Cardiac muscle cell (in vitro differentiated cells and primary cell): ENCODE data around the gene MGAT5. TPM values are rescaled to one million over a fixed set of nuclear protein-coding genes. Genes with fewer than 3 reads are reported as not detected.
A peak's percentile ranks its signal among the peaks of the same experiment; 100 is the strongest.

ENCODE experiments used
- DNase-seq, 2 donors: peaks; one replicate each; pipeline versions ENCODE4 v3.0.0 to v3.0.0-alpha.2; 2010 to 2017; ENCODE audit warnings: low read depth in 1 of 2, low spot score in 1 of 2
- H3K27ac ChIP-seq: fragments of 200-600 bp; sonication (generic); 2 replicates; pipeline ENCODE4 v1.5.1; 2016
- H3K27me3 ChIP-seq: fragments of 200-600 bp; sonication (generic); 2 replicates; pipeline ENCODE4 v1.6.0; 2016; ENCODE audit warnings: control low read depth
- H3K36me3 ChIP-seq: fragments of 200-600 bp; sonication (generic); 2 replicates; pipeline ENCODE4 v1.5.1; 2016; ENCODE audit warnings: control low read depth
- H3K4me1 ChIP-seq: fragments of 200-600 bp; sonication (generic); 2 replicates; pipeline ENCODE4 v1.8.1; 2017; ENCODE audit warnings: low read depth, mild to moderate bottlenecking, mixed run types
- H3K4me3 ChIP-seq: fragments of 200-600 bp; sonication (generic); 2 replicates; pipeline ENCODE4 v1.5.1; 2016; ENCODE audit warnings: mild to moderate bottlenecking
- H3K9me3 ChIP-seq: fragments of 200-600 bp; sonication (generic); 2 replicates; pipeline ENCODE4 v1.5.1; 2017; ENCODE audit warnings: low read depth, mild to moderate bottlenecking, control low read depth
- polyA plus RNA-seq: library from polyadenylated mRNA; unstranded; fragments of >200 nt; fragmentation: Nextera tagmentation; extraction: Ambion mirVana; gene quantifications from 2 replicates; pipeline ENCODE4 v1.2.1, GENCODE V29; 2016
- total RNA-seq: library from RNA; depleted of rRNA; stranded (reverse); fragments of >200 nt; gene quantifications from 2 replicates; pipeline ENCODE4 v1.2.3, GENCODE V29; 2016
- TF ChIP-seq, protein P1 (sequence below): IDR thresholded peaks from 2 replicates; pipeline ENCODE4 v1.5.1; 2012; ENCODE audit warnings: low read depth, mild to moderate bottlenecking, low read length

MGAT5 gene
- total and polyA plus RNA-seq, 2 experiments from 2014 or later, result 12.5 to 66.8 TPM

DNA sequence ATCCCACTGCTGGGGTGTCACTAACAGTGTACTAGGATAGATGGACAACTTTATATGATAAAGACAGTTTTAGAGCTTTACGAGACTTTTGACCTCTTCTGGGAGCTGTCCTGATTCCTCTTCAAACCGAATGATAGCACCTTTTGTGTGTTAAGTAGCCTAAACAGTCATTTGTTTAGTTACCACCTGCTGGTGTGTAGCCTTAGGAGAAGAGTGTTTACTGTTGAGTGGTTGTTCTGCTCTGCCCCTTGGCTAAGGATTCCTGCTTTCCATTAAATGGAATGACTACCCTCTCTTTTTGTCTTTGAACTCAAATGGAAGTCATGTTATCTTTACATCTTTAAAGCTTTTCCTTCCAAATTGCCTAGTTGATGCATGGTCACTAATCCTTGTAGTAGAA is 28.0 kb upstream of the MGAT5 start:
- Histone ChIP-seq H3K4me1 (peaks cover 4% of the 10 kb centered on the region), H3K4me3 (no peak overlapping the region), H3K9me3 (no peaks in the 10 kb centered on the region), H3K27me3 (no peaks in the 10 kb centered on the region), H3K27ac (no peak overlapping the region), H3K36me3 (no peaks in the 10 kb centered on the region)
- TF ChIP-seq, protein P1, sequence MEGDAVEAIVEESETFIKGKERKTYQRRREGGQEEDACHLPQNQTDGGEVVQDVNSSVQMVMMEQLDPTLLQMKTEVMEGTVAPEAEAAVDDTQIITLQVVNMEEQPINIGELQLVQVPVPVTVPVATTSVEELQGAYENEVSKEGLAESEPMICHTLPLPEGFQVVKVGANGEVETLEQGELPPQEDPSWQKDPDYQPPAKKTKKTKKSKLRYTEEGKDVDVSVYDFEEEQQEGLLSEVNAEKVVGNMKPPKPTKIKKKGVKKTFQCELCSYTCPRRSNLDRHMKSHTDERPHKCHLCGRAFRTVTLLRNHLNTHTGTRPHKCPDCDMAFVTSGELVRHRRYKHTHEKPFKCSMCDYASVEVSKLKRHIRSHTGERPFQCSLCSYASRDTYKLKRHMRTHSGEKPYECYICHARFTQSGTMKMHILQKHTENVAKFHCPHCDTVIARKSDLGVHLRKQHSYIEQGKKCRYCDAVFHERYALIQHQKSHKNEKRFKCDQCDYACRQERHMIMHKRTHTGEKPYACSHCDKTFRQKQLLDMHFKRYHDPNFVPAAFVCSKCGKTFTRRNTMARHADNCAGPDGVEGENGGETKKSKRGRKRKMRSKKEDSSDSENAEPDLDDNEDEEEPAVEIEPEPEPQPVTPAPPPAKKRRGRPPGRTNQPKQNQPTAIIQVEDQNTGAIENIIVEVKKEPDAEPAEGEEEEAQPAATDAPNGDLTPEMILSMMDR, result no peak
- no peak for DNase-seq

DNA sequence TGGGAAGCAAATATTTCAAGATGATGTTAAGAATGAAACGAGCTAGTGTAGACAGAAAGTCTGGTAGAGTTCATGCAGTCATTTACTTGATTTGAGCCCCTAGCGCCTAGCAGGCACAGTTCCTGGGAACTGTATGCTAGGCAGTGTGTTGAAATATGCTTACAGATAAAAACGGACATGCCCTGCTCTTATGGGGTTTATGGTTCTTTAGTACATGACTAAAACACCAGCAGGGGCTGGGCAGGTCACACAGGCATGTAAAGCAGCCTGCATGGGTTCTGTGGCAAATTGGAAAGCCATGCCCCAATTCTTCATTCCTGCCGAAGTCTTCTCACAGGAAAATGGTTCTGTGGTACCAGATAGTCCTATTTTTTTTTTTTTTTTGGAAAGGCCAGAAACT is 27.3 kb upstream of the MGAT5 start:
- Histone ChIP-seq H3K9me3 (no peaks in the 10 kb centered on the region), H3K27ac (no peak overlapping the region), H3K27me3 (no peaks in the 10 kb centered on the region), H3K36me3 (no peaks in the 10 kb centered on the region), H3K4me1 (no peaks in the 10 kb centered on the region), H3K4me3 (no peak overlapping the region)
- TF ChIP-seq, protein P1, result no peak
- no peak for DNase-seq

DNA sequence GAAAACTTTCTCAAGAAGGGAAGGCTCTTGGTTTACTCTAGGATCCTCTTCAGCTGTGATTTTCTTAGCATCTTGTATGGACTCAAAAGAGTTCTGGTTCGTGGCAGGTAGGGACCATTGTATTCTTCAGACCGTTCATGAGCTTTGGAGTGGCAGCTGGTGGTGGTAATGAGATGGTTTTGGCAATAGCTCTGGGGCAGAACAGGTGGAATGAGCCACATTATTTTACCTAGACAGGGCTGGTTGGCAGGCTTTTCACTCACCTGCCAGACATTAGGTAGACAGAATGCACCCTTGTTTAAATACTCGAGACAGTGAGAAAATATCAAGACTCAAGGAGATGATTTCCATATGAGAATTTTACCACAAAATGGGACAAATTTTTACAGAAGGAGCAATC is 26.2 kb upstream of the MGAT5 start:
- Histone ChIP-seq H3K27ac (no peak overlapping the region), H3K36me3 (no peaks in the 10 kb centered on the region), H3K4me1 (no peaks in the 10 kb centered on the region), H3K4me3 (no peak overlapping the region), H3K9me3 (no peaks in the 10 kb centered on the region), H3K27me3 (no peaks in the 10 kb centered on the region)
- no peak for DNase-seq
- TF ChIP-seq, protein P1, result no peak

DNA sequence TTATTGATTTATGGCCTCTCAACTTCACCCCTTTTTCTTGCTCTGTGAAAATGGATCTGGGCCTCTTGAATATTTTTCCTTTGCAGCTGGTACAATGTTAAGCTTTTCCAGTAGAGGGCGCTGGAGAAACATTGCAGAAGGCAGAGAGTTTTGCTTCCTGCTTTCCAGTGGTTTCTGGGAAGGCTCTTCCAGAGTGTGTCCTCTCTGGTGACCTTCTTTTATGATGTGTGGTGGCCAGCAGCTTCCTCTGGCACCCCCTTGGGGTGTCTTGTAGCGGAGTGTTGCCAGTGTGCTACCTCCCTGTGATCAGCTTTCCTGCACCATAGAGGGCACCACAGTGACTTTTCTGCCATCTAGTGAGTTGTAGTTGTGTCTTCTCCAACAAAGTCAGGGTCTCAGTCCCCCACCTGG is 25.4 kb upstream of the MGAT5 start:
- no peak for DNase-seq

DNA sequence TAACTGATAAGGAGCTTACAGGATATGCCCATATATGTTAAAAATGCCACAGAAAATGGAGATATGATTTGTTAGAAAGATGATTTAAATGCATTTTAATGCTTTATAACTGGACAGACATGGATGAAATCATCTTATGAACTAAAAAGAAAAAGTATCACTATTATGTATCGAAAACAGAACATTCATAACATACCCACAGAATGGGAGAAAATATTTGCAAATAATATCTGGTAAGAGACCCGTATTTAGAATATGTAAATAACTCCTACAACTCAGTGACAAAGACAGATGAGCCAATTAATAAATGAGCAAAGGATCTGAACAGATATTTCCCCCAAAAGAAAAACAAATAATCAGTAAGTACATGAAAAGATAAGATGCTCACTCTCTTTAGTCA is 24.3 kb upstream of the MGAT5 start:
- TF ChIP-seq, protein P1, result no peak

More for the DNA sequence above, 25.4 kb upstream of the MGAT5 start:
- H3K4me3 ChIP-seq, result no peak overlapping the region
- H3K27me3 ChIP-seq, result no peaks in the 10 kb centered on the region
- TF ChIP-seq, protein P1, result peak; percentile 36
- peaks cover 4% of the 10 kb centered on the region for H3K4me1 ChIP-seq
- H3K27ac ChIP-seq, result no peak overlapping the region
- H3K36me3 ChIP-seq, result no peaks in the 10 kb centered on the region
- no peaks in the 10 kb centered on the region for H3K9me3 ChIP-seq

DNA sequence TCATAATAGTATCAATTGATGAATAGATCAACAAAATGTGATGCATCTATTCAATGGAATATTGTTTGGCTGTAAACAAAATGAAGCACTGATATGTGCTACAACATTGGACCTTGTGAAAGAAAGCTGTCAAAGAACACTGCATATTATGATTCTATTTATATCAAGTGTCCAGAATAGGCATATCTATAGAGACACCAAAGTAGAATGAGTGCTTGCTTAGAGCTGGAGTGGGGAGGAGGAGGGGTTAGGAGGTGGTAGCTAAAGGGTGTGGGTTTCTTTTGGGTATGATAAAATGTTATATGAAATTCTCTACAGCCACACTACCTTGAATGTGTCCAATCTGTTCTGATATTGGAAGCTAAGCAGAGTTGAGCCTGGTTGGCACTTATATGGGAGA is 23.0 kb upstream of the MGAT5 start:
- Histone ChIP-seq H3K27ac (no peak overlapping the region), H3K4me1 (peaks cover 8% of the 10 kb centered on the region), H3K4me3 (no peak overlapping the region), H3K36me3 (no peaks in the 10 kb centered on the region), H3K9me3 (no peaks in the 10 kb centered on the region), H3K27me3 (no peaks in the 10 kb centered on the region)
- TF ChIP-seq, protein P1, result no peak
- no peak for DNase-seq

More for the DNA sequence above, 24.3 kb upstream of the MGAT5 start:
- DNase-seq, result no peak
- Histone ChIP-seq H3K4me1 (peaks cover 8% of the 10 kb centered on the region), H3K9me3 (no peaks in the 10 kb centered on the region), H3K36me3 (no peaks in the 10 kb centered on the region), H3K27me3 (no peaks in the 10 kb centered on the region), H3K27ac (no peak overlapping the region), H3K4me3 (no peak overlapping the region)
